GM21390 (cell line): ENCODE results near the gene LRMDA.

Source experiments
- ATAC-seq: cut with Tn5 transposase; IDR thresholded peaks from one replicate; pipeline ENCODE4 v1.9.1; 2021; ENCODE audit not compliant: unreplicated experiment

LRMDA gene

DNA sequence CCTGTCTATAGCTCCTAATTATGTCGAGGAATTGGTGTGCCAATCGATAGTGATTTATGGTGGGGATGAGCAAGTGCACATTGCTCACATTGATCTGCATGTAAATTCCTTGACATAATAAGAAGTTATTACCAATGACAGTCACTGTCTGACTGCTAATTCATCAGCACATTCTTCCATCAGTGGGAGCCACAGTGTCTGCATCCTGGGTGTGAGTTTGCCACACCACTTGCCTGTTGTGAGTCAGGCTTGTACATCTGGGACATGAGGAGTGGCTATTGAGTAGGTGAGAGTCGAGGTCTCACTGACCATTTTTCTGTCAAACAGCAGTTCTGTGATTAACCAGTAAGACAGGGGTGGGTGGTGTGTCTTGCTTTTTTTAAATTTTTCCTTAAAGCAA, 263.4 kb downstream of the LRMDA start:
- ATAC-seq: no peak

DNA sequence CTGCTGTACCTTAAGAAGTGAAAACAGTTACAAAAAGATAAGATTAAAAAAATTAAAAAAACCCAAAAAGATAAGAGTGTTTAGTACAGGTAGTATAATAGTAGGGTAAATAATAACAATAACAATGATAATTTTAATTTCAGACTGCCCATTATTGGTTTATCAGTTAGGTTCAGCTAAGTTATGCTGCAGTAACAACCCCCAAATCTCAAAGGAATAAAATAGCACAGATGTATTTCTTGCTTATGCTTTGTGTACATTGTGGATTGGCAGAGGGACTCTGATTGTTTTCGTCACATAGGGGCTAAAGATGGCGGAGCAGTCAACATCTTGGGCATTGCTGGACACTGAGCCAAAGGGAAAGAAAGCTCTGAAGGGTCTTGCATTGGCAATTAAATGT, 264.6 kb downstream of the LRMDA start:
- ATAC-seq: no peak

DNA sequence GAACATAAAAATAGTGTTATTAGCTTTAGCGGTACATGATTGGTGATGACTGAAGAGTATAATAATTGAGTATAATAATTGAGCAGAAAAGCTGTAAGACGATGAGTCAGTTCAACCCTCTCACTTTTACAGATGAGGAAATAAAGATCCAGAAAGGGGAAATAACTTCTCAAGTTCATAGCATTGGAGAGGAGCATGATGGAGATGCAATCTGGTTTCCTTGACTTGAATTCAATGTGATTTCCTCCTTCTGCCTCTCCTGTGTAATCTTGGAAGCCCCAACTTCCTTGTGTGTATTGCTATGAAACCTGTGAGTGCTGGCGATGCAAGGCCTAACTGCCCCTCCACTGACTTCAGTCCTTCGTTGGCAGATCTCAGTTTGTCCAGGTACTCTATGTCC, 265.1 kb downstream of the LRMDA start:
- no peak for ATAC-seq

DNA sequence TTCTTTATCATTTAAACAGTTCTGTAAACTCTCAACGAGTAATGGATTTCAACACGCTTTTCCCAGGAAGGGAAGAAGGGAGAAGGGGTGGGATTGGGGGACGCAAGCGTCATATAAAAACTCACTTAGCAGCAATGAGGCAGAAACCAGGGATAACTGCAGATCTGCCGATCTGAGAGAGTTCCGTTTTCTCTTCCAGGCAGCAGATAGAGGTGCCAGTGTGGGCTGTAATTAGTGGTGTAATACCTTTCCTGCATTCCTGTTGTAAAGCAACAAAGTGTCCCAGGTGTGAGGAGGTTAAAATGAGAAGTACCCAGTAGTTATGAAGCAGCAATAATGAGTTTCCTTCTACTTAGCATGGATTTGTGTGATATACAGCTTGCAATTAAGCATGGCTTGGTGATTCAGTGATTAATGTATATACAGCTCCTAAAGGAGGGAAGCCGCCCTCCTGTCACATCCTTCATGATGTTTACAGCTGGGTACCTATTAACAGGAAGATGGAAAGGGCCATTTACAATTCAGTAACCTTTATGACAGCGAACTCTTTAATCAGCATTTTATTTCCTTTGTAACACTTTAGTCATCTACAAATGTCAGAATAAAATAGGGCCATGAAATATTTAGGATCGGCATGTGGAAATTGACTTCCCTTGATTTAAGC, 271.9 kb downstream of the LRMDA start:
- ATAC-seq: no peak

DNA sequence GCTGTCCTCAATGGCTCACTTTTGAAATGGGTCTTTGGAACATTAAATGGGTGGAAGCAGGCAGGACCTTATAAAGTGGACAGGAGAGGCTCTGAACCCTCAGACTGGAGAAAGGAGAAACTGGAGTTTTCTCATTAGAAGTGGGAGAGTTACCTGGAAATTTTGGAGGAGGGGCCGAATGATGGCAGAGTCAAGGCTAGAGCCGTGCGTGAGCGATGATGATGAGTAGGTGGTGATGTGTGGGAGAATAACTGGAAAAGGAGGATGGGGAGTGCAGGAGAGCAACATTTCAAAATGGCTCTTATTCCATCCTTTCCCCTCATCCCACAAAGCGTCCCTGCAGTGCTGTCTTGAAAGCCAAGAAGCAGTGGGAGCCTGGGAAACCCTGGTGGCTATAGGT, 274.0 kb downstream of the LRMDA start:
- ATAC-seq: no peak

DNA sequence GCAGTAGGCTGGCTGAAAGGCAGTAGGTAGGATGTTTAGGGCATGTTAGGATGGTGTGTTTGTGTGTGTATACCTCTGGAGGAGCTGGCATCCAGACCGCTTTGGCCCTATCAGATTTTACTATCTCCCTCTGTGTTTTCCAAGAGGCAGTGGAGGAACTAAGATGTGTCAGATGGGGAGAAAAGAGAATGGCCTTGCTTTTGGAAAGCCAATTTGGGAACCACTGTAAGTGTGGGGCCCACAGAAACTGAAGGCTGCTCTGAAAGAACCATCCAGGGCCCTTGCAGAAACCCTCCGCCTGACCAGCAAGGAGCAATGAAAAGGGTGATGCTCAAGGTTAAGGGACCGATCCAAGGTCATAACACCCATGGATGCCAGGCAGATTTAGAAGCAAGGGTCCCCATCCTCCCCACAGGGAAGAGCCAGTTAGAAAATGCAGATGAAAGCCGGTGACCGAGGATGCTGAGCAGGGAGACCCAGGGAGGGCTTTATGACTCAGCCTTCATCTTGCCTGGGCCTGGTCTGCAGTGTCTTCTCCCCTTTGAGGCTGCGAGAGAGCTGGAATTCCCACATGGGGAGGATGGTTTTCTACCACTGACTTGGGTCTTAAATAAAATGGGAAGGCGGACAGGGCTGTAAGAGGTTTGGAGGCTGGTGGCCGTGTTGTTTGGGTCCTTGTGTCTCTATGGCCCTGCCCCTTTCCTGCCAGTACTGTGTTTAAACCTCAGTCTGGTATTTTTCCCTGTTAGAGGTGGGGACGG, 275.8 kb downstream of the LRMDA start:
- no peak for ATAC-seq

DNA sequence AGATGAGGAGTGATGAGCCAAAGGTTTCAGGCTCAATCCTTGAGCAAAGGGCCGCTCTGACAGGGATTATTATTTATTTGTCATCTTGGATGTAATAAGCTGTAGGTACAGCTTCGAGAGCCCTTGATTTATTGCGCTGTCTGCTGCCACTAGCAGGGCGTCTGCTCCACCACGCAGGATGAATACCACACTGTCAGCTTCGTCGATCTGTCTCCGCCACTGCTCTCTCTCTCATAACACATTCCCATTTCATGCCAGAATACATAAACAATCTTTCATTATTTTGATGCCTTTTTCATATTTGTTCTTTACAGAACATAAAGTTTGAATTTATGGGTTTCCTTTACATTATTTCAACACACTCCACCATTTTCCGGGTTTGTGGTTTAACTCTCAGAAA, 276.6 kb downstream of the LRMDA start:
- ATAC-seq: no peak

DNA sequence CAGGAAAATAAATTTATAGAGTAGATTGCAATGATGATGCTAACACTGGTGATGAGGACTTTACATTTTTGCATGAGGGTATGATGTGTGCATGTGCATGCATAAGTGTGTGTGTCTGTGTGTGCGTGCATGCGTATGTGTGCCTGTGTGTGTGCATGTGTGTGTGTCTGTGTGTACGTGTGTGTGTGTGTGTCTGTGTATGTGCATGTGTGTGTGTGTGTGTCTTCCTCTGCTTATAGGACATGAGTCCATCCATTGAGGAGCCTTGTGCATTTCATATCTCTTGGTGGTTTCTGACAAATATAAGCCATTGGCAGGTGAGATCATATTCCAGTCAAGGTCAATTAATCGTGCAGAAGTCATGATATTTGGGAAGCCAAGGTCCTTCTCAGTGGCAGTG, 277.8 kb downstream of the LRMDA start:
- no peak for ATAC-seq

DNA sequence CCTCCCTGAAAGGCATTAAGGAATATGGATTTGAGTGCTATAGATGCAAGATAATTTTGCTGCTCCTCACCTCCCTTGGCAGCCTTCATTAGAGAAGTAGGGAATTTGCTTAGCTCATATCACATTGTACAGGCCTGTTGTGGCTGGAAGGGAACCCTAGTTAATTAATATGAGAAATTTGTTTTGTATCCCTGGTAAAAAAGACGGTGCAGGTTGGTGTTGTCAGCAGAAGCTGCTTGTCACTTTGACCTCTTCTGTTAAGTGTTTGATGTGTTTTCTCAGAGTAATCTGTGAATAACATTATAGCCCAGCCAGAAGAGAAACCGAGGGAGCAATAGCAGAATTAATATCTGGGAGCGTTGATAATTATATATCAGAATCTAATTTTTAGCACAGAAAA, 278.4 kb downstream of the LRMDA start:
- ATAC-seq: no peak

DNA sequence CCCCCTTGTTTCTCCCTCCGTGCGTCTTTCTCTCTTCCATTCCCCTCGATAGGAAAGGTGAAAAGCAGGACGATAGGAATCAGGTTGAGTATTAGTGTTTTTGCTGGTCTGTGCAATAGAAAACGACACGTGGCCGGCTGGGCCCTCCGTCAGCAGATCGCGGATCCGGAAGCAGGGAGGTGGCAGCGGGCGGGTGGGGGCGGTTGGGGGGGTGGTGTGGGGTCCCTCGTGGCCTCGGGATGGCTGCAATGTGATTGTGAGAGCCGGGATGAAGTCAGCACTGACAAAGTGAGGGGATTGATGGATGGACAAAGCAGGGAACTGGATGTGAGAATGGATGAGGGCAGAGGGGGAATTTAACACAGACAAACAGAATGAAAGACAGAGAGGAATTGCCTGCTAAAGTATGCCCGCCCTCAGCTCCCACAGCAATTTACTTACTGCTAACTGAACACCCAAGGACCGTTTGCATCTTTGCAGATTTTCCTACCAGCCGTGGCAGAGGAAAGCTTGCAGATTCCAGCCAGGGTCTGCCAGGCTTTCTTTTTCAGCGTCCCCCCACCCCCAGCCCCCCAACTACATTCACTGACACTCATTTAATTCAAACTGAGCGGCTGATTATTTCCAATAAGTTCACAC, 280.9 kb downstream of the LRMDA start:
- ATAC-seq: no peak

DNA sequence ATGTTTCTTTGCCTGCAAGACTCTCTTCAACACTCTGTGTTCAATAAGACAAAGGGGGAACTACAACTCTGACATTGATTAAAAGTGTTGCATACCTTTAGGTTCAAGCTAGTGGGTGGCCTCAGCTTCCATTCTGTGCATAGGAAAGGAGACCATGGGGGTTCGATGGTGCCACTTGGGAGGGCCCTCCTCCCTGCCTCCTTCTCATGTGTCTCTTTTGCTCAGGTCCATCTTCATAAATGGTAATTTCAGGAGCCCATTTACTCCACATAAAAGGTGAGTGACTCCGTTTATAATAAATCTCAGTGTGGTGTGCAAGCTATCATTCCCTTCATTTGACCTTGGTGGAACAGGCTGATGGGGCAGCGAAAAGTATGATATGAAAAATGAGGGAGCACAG, 285.1 kb downstream of the LRMDA start:
- no peak for ATAC-seq

DNA sequence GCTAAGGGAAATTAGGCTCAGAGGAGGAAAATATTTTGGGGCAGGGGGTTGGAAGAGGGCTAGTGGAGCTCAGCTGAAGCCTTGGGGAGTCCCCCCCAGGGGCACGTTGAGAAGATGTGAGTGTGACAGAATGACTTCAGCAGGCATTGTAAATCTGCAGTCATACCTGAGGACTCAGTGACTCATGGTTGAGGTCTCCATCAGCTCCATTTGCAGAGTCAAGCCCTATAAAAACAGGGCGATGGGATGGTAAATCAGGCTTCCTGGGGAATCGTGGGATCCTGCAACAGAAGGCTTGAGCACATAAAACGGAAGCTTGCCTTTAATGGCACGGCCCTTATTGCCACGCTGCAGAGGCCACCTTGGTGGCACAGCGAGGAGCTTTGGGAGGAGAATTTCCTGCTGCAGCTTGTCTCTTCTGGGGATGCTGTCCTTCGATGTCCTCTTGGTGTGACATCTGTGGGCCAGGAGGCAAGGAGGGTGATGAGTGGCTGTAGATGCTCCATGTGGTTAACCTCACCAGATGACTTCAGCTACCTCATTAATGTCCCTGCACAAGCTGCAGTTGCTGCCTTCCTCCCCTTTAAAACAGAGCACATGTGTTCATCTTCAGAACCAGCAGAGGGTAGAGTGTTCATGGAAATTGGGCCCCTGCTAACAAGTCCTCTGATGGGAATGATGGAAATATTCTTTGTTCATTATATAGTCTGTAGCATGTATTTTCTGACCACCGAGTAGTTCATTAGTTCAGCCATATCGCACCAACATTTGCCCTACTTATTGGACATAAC, 285.9 kb downstream of the LRMDA start:
- no peak for ATAC-seq

DNA sequence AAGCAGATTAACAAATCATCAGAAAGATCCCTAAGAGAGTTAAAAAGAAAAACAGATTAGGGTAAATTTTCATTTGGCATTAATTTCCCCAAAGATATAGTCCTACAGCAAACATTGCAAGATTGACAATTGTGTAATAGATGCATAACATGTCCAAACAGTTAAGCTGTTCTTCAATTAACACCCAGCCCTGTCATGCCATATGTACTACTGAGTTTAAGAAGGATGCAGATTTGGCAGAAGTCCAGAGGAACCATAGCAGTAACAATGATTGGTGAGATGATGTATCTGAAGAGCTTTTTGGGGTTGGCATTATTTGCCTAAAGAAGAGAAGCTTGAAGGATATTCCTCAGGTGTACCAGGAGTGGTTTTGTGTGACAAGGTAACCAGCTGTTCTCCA, 287.6 kb downstream of the LRMDA start:
- ATAC-seq: no peak

DNA sequence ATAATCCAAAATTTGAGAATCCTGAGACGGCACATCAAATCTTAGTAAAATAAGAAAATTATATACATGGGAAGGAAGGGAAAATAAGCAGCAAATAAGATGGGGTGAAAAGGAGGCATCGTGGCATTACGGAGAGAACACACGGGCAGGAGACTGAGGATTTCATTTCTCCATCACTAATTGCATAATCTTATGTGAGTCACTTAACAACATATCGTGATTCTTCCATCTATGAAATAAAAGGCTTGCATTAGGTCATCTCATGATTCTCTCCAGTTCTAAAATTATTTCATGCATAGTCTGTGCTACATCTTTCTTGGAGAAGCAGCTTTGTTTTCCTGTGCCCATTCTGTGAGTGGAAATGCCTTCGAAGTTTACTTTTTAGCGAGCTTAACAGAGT, 288.7 kb downstream of the LRMDA start:
- no peak for ATAC-seq

DNA sequence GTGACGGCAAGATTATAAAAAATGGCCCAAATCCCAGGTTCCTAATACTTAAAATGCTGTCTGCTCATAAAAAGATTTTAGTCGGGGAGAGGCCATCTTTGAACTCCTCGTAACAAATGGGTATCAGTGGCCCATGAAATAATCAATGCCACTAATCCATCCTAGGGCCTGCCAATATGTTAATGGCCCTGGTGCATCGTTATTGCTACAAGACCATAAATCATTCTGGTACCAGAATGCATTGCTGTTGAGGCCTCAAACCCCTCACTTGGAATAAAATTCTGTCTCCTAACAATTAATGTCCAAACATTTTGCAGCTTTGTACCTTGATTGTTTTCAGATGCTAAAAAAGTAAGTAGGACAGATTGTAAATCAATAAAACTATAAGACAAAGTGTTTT, 290.6 kb downstream of the LRMDA start:
- ATAC-seq: no peak

DNA sequence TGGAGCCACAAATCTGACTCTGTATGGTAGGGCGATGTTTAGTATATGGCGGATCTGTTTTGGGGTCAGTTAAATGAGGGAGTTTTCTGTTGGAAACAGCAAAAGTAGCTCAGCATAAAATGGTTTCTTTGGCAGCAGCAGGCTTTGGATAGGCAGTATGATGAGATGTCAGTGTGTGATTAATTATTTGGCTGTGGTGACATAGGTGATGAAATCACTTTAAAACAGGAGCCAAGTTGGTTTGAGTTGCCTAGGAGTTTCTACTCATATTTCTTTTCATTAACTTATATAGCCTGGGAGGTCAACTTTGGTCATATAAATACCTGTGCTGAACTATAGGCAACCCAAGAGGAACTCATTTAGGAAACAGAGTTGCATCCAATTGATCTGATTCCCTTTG, 291.2 kb downstream of the LRMDA start:
- ATAC-seq: no peak

DNA sequence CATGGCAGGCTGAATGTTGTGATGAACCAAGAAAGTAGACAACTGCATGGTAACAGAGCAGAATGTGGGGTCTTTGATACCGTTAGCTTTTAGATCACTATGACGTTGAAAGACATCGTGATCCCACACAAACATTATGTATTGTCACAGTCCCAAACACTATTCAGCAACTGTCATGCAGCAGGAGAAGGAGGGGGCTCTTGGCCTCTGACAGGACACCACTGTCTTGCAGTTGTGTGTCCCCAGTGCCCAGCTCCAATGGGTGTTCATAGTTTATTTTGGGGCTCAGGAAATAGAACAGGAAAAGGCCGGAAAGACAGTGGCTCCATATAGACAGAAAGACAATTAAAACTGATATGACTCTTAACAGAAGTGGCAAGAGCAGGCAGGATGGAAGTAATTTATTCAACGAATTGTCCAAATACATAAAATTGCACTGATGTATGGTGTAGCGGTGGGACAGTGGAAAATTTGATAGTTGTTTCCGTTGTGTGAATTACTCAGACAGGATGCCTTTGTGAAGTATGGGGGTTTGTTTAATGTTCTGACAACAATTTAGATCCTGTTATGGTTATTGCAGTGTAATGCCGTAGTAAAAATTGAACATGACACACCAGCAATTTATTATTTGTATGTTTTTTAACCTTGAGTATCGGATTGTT, 292.0 kb downstream of the LRMDA start:
- ATAC-seq: no peak

DNA sequence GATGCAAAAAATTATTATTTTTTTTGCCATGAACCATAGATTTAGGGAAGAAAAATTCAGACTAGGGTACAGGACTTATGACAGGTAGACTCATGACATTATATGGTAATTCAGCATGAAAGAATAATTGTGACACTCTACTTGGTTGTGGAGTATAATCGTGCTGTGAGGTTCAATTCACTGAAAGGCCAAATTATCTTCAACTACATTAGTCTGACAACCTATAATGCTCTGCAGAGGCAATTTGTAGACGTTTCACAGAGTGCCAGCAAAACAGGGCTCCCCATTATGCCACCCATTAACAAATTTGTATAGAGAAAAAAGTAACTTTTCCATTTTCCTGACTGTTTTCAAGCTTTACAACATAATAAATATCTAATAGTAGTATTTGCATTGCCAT, 292.6 kb downstream of the LRMDA start:
- no peak for ATAC-seq

DNA sequence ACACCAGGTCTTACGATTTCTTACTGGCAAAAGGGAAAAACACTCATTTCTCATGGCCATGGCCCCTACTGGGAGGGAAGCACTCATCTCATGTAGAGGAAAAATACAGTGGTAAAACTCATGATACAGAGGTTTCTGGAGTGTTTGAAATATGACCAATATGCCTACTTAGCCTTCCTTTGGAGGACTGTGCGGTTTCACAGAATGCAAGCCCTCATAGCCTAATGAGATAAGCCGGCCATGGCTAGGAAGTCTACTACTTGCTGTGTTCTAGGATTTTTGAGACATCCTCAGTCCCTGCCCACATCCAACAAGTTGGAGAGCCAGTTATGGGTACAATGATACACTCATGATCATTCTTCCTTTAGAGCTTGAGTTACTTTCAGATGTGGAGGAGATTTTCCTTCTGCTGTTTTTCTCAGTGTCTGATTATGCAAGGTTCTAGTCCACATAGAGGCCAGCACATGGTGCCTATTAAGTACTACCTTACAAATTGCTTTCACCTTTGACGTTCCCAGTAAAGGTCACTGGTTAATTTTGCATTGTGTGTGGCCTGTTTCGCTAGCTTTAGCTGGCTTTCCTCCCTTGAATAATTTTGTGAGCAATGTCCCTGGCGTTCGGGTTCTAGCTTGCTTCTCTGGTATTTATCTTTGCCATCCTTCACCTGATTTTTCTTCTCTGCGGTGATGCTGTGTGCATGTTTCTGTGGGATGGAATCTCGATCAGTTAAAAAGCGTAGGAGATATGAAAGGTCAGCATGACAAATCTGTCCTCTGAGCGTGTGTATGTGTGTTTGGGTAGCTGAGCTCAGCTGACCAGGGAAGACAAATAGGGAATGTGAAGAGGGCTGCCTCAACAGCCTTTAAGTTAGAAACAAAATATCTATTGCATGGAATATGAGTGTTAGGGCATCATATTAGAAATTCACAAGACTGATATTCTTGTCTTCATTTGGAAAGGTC, 295.4 kb downstream of the LRMDA start:
- ATAC-seq: no peak

DNA sequence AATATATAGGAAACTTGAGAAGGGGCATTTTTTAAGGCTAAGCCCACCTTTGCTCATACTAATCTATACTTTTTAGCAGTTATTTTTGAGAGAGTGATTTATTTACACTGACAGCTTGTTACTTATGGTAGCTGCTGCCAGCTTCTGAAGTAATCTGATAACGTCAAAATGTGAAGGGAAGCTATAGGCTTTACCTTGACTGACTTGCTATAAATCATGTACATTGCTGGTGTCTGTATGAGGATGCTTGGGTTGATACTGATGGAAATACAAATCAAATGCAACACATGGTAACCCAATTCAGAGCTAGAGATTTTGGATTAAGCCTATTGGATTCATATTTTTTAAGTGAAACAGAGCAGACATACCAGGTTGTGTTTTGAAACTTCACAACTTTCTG, 299.4 kb downstream of the LRMDA start:
- ATAC-seq: no peak
